Skin epidermis (tissue), 12 donors: ENCODE measurements around the gene BCCIP.

Source experiments
- H3K27ac ChIP-seq, 21 experiments: fragments of 200-600 bp; sonication (generic) in 11 of 21; one replicate each; pipeline ENCODE4 v1.5.0; 2020; ENCODE audit warnings: mild to moderate bottlenecking in 3 of 21, inconsistent platforms in 2 of 21, moderate library complexity in 2 of 21
- H3K4me3 ChIP-seq, 7 experiments: fragments of 200-600 bp; sonication (generic) in 2 of 7; one replicate each; pipeline ENCODE4 v1.5.0; 2020; ENCODE audit warnings: inconsistent platforms in 2 of 7, mild to moderate bottlenecking in 2 of 7, moderate library complexity in 1 of 7

BCCIP gene

GRCh38 chr10:125822878-125823662 is at the start of gene BCCIP, which contains the start of gene UROS:
BCCIP (plus strand) TSS chr10:125823546; CDS start chr10:125823558, 12 bp downstream.
UROS (minus strand) TSS chr10:125823258; CDS start chr10:125816499, 6,759 bp downstream.
- H3K27ac ChIP-seq = peak within 1 kb of the TSS; percentile 54 to 99 (median 95)
- H3K4me3 ChIP-seq = peak within 1 kb of the TSS; percentile 90 to 100 (median 96)

DNA sequence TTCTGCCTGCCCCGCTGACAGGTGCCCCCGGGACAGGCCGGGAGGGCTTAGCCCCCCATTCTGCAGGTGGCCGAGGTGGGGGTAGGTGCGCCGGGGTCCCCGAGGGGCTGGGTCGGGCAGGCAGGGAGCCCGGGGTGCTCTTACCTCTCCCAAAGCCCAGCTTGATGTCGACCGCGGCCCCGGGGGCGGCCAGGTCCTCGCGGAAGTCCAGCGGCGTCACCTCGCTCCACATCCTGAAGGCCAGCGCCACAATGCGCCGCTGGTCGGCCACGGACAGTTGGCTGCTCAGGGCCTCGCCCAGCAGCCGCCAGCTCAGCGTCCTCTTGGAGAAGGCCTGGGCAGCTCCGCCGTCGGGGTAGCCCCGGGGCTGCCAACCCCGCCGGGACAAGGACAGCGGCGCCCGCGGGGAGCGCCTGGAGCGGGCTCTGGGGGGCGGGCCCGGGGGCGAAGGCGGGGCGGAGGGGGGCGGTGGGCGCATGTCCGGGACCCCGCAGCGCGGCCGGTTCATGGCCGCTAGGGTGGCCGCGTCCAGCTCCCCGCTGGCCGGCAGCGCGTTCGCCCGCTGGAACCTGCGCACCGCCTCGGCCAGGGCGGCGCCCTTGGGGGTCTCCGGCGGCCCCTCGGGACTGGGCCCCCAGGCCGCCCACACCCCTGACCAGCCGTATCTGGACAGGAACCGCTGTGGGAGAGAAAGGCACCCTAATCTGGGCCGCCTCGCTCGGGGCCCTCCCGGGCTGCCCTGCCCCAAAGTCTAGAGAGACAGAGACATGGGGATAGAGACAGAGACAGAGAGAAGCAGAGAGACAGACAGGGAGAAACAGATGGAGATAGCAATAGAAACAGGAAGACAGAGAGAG is 49.4 kb upstream of the BCCIP start:
- H3K27ac ChIP-seq = no peak overlapping the region
- no peak overlapping the region for H3K4me3 ChIP-seq

GRCh38 chr10:125774581-125775191 is 48.7 kb upstream of the BCCIP start:
- H3K4me3 ChIP-seq = no peak overlapping the region
- no peak overlapping the region for H3K27ac ChIP-seq

DNA sequence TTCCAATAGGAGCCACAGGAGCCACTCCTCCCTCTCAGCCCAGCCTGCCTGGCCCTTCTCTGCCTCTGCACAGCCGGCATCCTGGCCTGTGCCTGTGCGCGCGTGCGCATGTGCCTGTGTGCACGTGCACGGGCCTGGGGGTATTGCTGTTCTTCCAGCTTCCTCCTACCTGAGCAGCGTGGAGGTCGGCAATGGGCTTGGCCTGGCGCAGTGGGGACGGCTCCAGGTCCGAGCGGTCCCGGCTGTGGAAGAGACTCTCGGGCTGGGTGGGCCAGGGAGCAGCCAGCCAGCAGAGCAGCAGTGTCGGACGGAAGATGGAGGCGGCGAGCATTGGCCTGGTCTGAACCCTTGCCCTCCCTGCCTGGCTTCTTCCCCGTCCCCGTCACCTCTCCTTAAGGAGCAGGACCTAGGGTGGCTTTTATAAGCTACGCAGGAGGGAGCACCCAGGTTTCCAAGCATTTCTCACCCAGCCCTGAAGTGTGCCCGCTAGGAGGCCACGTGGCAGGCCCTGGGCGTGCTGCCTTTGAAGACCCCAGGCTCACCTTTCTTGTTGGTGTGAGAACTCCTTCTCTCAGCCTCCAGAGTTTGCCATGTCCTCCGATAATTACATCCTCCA is 47.7 kb upstream of the BCCIP start, which contains the start of gene MMP21:
TSS of gene MMP21 (minus strand) at position 331 of the 616 bp plus-strand sequence. CDS start at position 331, 0 bp downstream.
- H3K27ac ChIP-seq = no peak within 1 kb of the TSS
- H3K4me3 ChIP-seq = no peak within 1 kb of the TSS

- Histone ChIP-seq H3K27ac (no peak overlapping the region), H3K4me3 (no peak overlapping the region)
Measured at GRCh38 chr10:125777806-125778205, 45.5 kb upstream of the BCCIP start.

- Histone ChIP-seq H3K27ac (no peak overlapping the region), H3K4me3 (no peak overlapping the region)
Measured at GRCh38 chr10:125778556-125778955, 44.8 kb upstream of the BCCIP start.

GRCh38 chr10:125779403-125780327 is 43.7 kb upstream of the BCCIP start:
- no peak overlapping the region for H3K27ac ChIP-seq
- no peak overlapping the region for H3K4me3 ChIP-seq

GRCh38 chr10:125781374-125781773 is 42.0 kb upstream of the BCCIP start:
- H3K27ac ChIP-seq = no peak overlapping the region
- no peak overlapping the region for H3K4me3 ChIP-seq

GRCh38 chr10:125782054-125782453 is 41.3 kb upstream of the BCCIP start:
- no peak overlapping the region for H3K27ac ChIP-seq
- no peak overlapping the region for H3K4me3 ChIP-seq

GRCh38 chr10:125782616-125783015 is 40.7 kb upstream of the BCCIP start:
- no peak overlapping the region for H3K27ac ChIP-seq

GRCh38 chr10:125783408-125783807 is 39.9 kb upstream of the BCCIP start:
- no peak overlapping the region for H3K4me3 ChIP-seq

More at GRCh38 chr10:125782616-125783015, 40.7 kb upstream of the BCCIP start:
- H3K4me3 ChIP-seq = no peak overlapping the region

DNA sequence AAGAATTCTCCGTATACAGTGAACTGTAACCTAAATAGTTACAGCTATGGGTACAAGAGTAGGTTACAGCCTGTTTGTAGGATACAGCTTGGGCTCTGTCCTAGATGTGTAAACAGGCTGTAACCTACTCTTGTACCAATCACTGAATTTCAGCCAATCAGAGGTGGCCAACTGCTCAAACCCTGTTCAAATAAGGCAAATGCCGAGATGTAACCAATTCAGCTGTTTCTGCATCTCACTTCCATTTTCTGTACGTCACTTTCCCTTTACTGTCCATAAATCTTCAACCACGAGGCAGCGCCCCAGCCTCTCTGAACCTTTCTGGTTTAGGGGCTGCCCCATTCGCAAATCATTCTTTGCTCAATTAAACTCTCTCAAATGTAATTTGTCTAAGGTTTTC is 39.4 kb upstream of the BCCIP start:
- no peak overlapping the region for H3K27ac ChIP-seq
- H3K4me3 ChIP-seq = no peak overlapping the region

More at GRCh38 chr10:125783408-125783807, 39.9 kb upstream of the BCCIP start:
- H3K27ac ChIP-seq = no peak overlapping the region

DNA sequence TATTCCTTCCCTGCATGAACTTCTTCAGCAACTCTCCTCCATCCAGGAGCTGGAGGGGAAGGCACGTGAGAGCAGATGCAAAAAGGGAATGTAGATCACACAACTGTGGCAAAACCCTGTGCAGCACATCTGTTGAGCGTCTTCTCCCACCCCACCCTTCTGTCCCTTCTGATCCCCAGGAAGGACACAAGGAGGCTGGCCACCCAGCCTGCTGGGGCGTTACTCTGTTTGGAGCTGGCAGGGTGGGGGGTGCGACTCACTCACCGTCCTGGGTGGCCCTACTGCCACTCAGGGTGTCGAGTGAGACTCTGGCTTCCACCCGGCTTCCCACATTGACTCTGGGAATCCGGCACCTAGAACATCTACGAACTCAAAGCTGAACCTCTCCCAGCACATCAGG is 37.6 kb upstream of the BCCIP start:
- H3K27ac ChIP-seq = no peak overlapping the region
- no peak overlapping the region for H3K4me3 ChIP-seq

DNA sequence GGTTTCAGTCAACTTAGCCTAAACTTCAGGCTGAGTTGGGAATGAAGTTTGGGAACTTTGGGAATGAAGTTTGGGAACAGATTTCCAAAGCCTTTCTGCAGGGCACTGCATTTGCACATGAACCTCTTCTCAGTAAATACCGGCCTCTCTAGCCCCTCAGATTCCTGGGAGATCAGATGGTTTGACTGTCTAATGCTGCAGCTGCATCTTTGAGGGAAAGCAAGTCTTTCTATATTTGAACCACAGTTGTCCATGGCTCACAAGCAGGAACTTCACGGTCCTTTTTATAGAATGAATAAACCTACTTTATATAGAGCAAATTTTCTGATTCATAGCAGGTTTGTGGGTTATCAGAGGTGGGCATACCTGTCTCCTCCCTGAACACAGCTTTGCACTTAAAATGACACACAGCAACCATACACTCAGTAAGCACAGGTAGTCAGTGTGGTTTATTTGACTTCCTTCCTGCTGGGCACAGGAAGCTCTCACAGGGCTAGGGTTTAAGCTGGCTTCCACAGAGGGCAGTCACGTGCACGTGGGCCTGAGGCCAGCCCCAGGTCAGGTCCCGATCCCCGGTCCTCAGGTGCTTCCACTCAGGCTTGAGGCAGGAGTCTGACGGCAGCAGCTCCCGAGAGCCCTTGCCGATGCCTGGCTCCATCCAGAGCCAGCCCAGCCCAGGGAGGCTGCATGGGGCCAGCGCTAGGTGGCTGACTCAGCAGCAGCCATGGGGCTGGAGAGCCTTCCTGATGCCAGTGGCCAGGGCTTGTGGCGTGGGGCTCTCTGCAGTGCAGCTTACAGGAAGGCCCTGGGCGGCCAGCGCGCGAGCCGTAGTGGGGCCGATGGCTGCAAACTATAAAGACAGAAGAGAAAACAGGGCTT is 35.0 kb upstream of the BCCIP start:
- Histone ChIP-seq H3K27ac (no peak overlapping the region), H3K4me3 (no peak overlapping the region)

DNA sequence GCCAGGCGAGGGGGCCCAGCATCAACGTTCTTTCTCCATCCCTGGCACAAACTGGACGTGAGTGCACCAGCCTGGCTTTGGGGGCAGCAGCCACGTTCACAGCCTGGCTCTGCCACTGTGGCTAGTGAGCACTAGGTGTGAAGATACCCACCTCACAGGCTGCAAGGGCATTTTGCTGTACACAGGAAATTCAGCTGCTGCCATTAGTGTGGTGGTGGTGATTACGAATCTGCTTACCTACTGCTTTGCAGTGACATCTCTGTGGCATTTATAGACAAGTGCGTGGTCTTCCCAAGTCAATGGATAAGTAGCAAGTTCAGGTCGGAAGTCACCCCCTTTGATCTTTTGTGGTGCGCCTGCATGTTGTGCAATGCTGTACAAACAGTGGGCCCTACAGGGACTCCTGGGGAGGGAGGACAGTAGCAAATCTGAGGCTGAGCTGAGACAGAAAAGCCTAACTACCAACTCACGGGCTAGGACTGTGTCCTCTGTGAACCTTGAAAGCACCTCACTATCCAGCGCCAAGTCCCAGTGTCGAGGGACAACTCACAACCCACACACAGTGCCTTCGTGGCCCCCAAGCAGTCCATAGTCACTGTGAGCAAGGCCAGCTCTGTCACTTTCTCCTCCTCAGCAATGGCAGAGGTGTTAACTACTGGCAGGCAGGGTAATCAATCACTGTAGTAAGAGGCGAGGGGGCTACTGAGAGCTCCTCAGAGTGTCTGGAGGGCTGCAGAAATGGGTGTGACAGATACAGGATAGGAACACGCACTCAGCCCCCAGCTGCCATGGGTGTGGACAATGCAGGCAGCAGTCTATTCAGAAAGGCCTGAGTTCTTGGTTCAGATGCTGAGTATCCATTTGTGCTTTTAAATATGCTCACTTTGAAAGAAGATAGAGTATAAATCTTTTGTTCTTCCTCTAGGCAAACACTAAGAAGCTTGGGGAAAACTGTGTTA is 30.7 kb upstream of the BCCIP start:
- H3K4me3 ChIP-seq = no peak overlapping the region
- H3K27ac ChIP-seq = no peak overlapping the region

GRCh38 chr10:125795128-125795527 is 28.2 kb upstream of the BCCIP start:
- Histone ChIP-seq H3K4me3 (no peak overlapping the region), H3K27ac (no peak overlapping the region)
